Central memory CD8-positive, alpha-beta T cell (primary cell): Measurements from ENCODE around the gene GSDME.

Experiments used
- ATAC-seq: fragments of 150-1000 bp; cut with Tn5 transposase; replicated peaks from 2 replicates; pipeline ENCODE4 v1.10.0; 2022; ENCODE audit warnings: mild to moderate bottlenecking, moderate FRiP score, moderate number of reproducible peaks; ENCODE audit not compliant: poor library complexity, severe bottlenecking; ENCODE audit errors: extremely low read depth
- DNase-seq, 2 donors: peaks; one replicate each; pipeline ENCODE4 v3.0.0; 2021; ENCODE audit warnings: low spot score in 2 of 2
- H3K27ac Mint-ChIP-seq: one replicate; pipeline ENCODE4 v1.8.0; 2022; ENCODE audit warnings: low read depth, mild to moderate bottlenecking, moderate library complexity, mixed read lengths
- H3K27me3 Mint-ChIP-seq: one replicate; pipeline ENCODE4 v1.8.0; 2022; ENCODE audit warnings: mixed read lengths
- H3K36me3 Mint-ChIP-seq: one replicate; pipeline ENCODE4 v1.8.0; 2022; ENCODE audit warnings: mild to moderate bottlenecking, moderate library complexity, mixed read lengths; ENCODE audit not compliant: insufficient read depth
- H3K4me1 Mint-ChIP-seq: one replicate; pipeline ENCODE4 v1.8.0; 2022; ENCODE audit warnings: mixed read lengths
- H3K4me3 Mint-ChIP-seq: one replicate; pipeline ENCODE4 v1.8.0; 2022; ENCODE audit warnings: mild to moderate bottlenecking, moderate library complexity, mixed read lengths
- H3K9me3 Mint-ChIP-seq: one replicate; pipeline ENCODE4 v1.8.0; 2022; ENCODE audit warnings: mixed read lengths

Gene GSDME

GRCh38 chr7:24764972-24765744, 7.9 kb upstream of the GSDME start:
- H3K27ac Mint-ChIP-seq, result no peak overlapping the region
- DNase-seq (no peak), ATAC-seq (no peak)
- no peak overlapping the region for H3K4me3 Mint-ChIP-seq
- peaks cover 80% of the 10 kb centered on the region for H3K27me3 Mint-ChIP-seq
- H3K36me3 Mint-ChIP-seq, result no peaks in the 10 kb centered on the region
- no peaks in the 10 kb centered on the region for H3K4me1 Mint-ChIP-seq
- H3K9me3 Mint-ChIP-seq, result no peaks in the 10 kb centered on the region

GRCh38 chr7:24764011-24764410, 6.7 kb upstream of the GSDME start:
- H3K27ac Mint-ChIP-seq, result no peak overlapping the region
- H3K4me3 Mint-ChIP-seq, result no peak overlapping the region
- no peak for DNase-seq
- ATAC-seq, result no peak
- H3K27me3 Mint-ChIP-seq, result peaks cover 80% of the 10 kb centered on the region
- H3K36me3 Mint-ChIP-seq, result no peaks in the 10 kb centered on the region
- H3K4me1 Mint-ChIP-seq, result no peaks in the 10 kb centered on the region
- H3K9me3 Mint-ChIP-seq, result no peaks in the 10 kb centered on the region

DNA sequence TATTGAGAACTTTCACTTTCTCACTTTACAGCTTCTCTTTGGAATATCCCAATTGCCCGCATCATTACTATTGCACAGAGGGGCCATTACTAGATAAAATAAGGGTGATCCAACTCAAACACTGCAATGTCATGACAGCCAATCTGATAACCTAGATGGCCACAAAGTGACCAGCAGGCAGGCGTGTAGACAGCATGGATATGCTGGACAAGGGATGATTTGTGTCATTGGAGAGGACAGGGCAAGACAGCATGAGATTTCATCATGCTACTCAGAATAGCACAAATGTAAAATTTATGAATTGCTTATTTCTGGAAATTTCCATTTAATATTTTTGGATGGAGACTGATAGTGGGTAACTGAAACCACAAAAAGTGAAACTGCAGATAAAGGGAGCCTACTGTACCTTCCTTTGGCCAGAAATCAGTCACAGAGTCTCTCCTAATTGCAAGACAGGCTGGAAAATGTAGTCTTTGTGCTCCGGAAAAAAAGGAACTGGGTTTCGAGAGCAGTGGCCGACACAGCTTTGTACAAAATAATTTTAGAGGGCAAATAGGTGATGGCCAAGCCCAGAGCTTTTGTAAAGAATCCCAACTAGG, 6.1 kb upstream of the GSDME start:
- DNase-seq, result no peak
- Mint-ChIP-seq H3K36me3 (peaks cover 2% of the 10 kb centered on the region), H3K4me3 (no peak overlapping the region), H3K9me3 (no peaks in the 10 kb centered on the region), H3K4me1 (no peaks in the 10 kb centered on the region), H3K27ac (no peak overlapping the region), H3K27me3 (peaks cover 80% of the 10 kb centered on the region)
- ATAC-seq, result no peak

- Mint-ChIP-seq H3K27ac (no peak overlapping the region), H3K4me1 (no peaks in the 10 kb centered on the region), H3K9me3 (no peaks in the 10 kb centered on the region), H3K36me3 (peaks cover 2% of the 10 kb centered on the region), H3K4me3 (no peak overlapping the region), H3K27me3 (peaks cover 80% of the 10 kb centered on the region)
- DNase-seq, result no peak
- ATAC-seq, result no peak
Observed at GRCh38 chr7:24762771-24763170, 5.5 kb upstream of the GSDME start.

DNA sequence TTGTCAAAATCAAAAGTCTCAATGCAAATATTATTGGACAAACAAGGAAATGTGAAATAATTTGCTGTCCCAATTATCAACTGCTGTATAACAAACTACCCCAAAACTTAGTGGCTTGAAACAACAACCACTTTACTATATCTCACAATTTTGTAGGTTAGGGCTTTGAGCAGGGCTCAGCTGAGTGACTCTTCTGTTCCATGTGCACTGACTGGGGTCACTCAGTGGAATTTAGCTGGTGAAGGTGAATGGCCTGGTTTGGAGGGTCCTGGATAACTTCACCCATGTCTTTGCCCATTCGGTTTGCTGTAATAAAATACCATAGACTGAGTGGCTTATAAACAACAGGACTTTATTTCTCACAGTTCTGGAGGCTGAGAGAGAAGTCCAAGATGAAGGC, 3.7 kb upstream of the GSDME start:
- H3K9me3 Mint-ChIP-seq, result no peaks in the 10 kb centered on the region
- DNase-seq (no peak), ATAC-seq (no peak)
- H3K27ac Mint-ChIP-seq, result no peak overlapping the region
- peaks cover 91% of the 10 kb centered on the region for H3K27me3 Mint-ChIP-seq
- H3K4me3 Mint-ChIP-seq, result no peak overlapping the region
- peaks cover 4% of the 10 kb centered on the region for H3K36me3 Mint-ChIP-seq
- peaks cover 11% of the 10 kb centered on the region for H3K4me1 Mint-ChIP-seq

- H3K4me3 Mint-ChIP-seq, result peak overlapping the region; percentile 85
- H3K4me1 Mint-ChIP-seq, result peaks cover 14% of the 10 kb centered on the region
- no peak overlapping the region for H3K27ac Mint-ChIP-seq
- no peaks in the 10 kb centered on the region for H3K9me3 Mint-ChIP-seq
- H3K27me3 Mint-ChIP-seq, result peaks cover 77% of the 10 kb centered on the region
- peaks cover 4% of the 10 kb centered on the region for H3K36me3 Mint-ChIP-seq
- ATAC-seq, result no peak
- DNase-seq, result no peak
Observed at GRCh38 chr7:24756545-24757352, 515 bp downstream of the GSDME start.

DNA sequence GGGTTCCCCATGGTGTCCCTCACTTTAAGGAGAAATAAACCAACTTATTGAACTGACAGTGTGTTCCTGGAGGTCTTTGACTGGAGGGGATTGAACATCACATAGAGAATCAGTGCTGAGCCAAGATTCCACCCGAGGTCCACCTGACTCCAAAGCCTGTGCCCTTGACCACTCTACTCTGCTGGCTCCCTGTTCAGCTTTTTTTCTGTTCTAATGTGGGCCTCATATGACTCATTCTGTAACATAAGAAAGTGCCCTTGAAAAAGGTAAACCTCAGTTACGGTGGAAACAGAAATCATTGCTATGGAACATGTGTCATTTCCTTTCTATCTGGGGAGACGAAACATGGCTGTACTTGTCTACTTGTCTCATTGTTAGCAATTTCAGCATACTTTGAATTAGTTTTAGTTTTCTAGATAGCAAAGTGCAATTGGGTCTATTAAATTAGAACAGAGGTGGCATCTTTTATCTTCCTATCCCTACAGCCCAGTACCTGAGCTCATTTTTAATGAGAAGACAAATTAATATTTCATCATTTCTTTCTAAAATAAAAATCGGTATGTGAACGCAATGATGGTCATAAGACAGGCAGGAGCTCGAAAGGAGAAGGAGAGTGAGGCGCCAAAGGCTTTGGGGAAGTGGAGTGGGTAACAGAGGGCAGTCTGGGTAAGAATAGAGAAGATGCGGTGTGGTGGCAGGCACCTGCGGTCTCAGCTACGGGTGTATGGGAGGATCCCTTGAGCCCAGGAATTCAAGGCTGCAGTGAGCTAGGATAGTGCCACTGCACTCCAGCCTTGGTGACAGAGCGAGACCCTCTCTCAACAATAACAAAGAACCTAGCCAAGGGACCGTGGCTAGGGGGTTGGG, 1.5 kb downstream of the GSDME start:
- DNase-seq (no peak), ATAC-seq (no peak)
- peaks cover 14% of the 10 kb centered on the region for H3K4me1 Mint-ChIP-seq
- no peaks in the 10 kb centered on the region for H3K9me3 Mint-ChIP-seq
- peaks cover 71% of the 10 kb centered on the region for H3K27me3 Mint-ChIP-seq
- peak overlapping the region; percentile 85 for H3K4me3 Mint-ChIP-seq
- H3K36me3 Mint-ChIP-seq, result peaks cover 4% of the 10 kb centered on the region
- H3K27ac Mint-ChIP-seq, result no peak overlapping the region

DNA sequence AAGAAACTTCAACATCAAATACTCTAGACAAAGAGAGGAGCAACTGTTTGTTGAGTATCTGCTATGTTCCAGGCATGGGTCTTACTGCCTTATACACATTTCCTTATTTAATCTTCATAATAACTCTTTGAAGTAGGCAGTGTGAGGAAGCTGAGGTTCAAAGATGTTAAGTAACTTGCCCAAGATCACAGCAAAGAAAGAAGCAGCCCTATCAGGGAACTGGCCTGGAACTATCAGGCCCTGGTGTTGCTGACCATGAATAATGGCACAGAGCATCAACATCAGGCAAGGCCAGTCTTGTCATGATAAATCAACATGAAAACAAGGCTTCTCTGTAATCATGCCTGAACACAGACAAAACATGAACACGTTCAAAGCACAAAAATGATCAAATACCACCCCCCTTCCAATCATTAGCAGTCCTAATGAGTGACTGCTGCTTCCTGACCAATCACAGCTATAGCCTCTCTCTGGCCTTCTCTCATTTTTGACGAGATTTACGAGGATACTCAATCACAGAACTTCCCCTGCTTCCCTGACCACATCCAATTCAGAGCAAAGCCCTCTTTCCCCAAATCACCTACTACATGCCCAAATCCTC, 2.3 kb downstream of the GSDME start:
- Mint-ChIP-seq H3K27ac (no peak overlapping the region), H3K4me1 (peaks cover 14% of the 10 kb centered on the region), H3K9me3 (no peaks in the 10 kb centered on the region), H3K36me3 (peaks cover 4% of the 10 kb centered on the region), H3K27me3 (peaks cover 71% of the 10 kb centered on the region), H3K4me3 (no peak overlapping the region)
- no peak for ATAC-seq
- DNase-seq, result no peak

DNA sequence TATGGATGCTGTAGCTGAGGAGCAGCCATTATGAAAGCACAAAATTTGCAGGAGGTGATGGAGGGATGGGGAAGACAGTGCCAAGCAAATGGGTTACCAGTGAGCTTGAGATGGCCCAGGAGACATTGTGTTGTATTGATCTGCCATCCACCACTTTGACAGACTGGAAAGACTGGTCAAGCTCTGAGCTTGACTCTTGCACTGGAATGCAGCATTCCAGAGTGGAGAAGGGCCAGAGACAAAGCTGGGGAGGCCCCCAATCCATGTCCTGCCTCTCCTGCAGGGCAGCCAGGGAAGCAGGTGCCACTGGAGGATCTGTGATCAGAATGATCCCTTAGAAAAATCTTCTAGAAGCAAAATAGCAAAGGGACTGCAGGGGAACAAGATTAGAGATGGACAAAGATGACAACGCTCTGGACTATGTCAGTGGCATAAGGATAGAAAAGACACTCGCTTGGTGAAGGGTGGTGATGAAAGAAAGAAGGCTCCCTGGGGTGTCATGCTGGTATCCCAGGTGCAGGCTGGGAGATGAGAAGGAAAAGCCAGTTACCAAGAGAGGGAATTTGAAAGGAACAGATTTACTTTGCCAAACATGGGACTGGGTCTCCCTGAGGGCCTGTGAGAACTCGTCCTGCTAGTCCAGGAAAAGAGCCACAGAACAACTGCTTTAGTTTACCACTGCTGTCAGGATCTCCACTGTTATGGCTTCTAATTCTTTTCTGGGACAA, 5.0 kb downstream of the GSDME start:
- Mint-ChIP-seq H3K36me3 (peaks cover 2% of the 10 kb centered on the region), H3K9me3 (no peaks in the 10 kb centered on the region), H3K4me1 (peaks cover 14% of the 10 kb centered on the region), H3K27me3 (peaks cover 64% of the 10 kb centered on the region), H3K27ac (no peak overlapping the region), H3K4me3 (no peak overlapping the region)
- no peak for DNase-seq
- no peak for ATAC-seq

GRCh38 chr7:24751484-24751883, 5.8 kb downstream of the GSDME start:
- H3K4me3 Mint-ChIP-seq, result no peak overlapping the region

GRCh38 chr7:24750441-24751055, 6.7 kb downstream of the GSDME start:
- Mint-ChIP-seq H3K27me3 (peaks cover 47% of the 10 kb centered on the region), H3K9me3 (no peaks in the 10 kb centered on the region), H3K4me3 (no peak overlapping the region), H3K27ac (no peak overlapping the region), H3K4me1 (no peaks in the 10 kb centered on the region), H3K36me3 (no peaks in the 10 kb centered on the region)
- DNase-seq, result no peak
- ATAC-seq, result no peak

More at GRCh38 chr7:24751484-24751883, 5.8 kb downstream of the GSDME start:
- Mint-ChIP-seq H3K4me1 (peaks cover 8% of the 10 kb centered on the region), H3K9me3 (no peaks in the 10 kb centered on the region), H3K36me3 (peaks cover 2% of the 10 kb centered on the region), H3K27me3 (peaks cover 56% of the 10 kb centered on the region), H3K27ac (no peak overlapping the region)
- ATAC-seq (no peak), DNase-seq (no peak)
